Esophagus squamous epithelium (tissue), 4 donors: ENCODE measurements around the gene AHRR.

Experiments used
- POLR2A ChIP-seq, 4 donors: fragments of 450-650 bp; IDR thresholded peaks; one replicate each; pipeline ENCODE4 v1.6.1; 2017; ENCODE audit warnings: antibody characterized with exemption in 4 of 4, mild to moderate bottlenecking in 4 of 4, moderate library complexity in 3 of 4
- TF ChIP-seq, protein P1 (sequence below), 6 experiments: fragments of 450-650 bp in 4 of 6; fragments of 200-600 bp in 2 of 6; sonication (generic) in 2 of 6; IDR thresholded peaks; one replicate each; pipeline ENCODE4 v1.5.1; 2016 to 2019; ENCODE audit warnings: antibody characterized with exemption in 6 of 6, mild to moderate bottlenecking in 4 of 6, moderate library complexity in 4 of 6

- TF ChIP-seq, protein P1, sequence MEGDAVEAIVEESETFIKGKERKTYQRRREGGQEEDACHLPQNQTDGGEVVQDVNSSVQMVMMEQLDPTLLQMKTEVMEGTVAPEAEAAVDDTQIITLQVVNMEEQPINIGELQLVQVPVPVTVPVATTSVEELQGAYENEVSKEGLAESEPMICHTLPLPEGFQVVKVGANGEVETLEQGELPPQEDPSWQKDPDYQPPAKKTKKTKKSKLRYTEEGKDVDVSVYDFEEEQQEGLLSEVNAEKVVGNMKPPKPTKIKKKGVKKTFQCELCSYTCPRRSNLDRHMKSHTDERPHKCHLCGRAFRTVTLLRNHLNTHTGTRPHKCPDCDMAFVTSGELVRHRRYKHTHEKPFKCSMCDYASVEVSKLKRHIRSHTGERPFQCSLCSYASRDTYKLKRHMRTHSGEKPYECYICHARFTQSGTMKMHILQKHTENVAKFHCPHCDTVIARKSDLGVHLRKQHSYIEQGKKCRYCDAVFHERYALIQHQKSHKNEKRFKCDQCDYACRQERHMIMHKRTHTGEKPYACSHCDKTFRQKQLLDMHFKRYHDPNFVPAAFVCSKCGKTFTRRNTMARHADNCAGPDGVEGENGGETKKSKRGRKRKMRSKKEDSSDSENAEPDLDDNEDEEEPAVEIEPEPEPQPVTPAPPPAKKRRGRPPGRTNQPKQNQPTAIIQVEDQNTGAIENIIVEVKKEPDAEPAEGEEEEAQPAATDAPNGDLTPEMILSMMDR (IDR thresholded peaks at IDR 0.05): no peak
- no peak for TF ChIP-seq POLR2A (IDR thresholded peaks at IDR 0.05)
These were observed 35.4 kb upstream of the AHRR start for GRCh38 chr5:285991-286557.
